Lung (tissue), 12 donors: ENCODE measurements around the gene CAPN9. TPM values are rescaled to one million over a fixed set of nuclear protein-coding genes. Genes with fewer than 3 reads are reported as not detected.

Source experiments
- ATAC-seq: fragments of 200-7000 bp; cut with Tn5 transposase; one replicate; pipeline ENCODE4 v1.9.1; 2020; ENCODE audit warnings: moderate number of reproducible peaks; ENCODE audit not compliant: insufficient read depth, low FRiP score
- DNase-seq, 3 donors: peaks; one replicate each; pipeline ENCODE4 v3.0.0-alpha.2; 2013 to 2017
- H3K27ac ChIP-seq, 2 donors: one replicate each; pipeline ENCODE4 v1.5.1; 2013; ENCODE audit warnings: mild to moderate bottlenecking in 2 of 2, moderate library complexity in 2 of 2, control low read depth in 1 of 2, inconsistent platforms in 1 of 2, low read depth in 1 of 2, low read length in 1 of 2
- H3K27me3 ChIP-seq, 3 donors: one replicate each; pipeline ENCODE4 v1.5.1; 2013; ENCODE audit warnings: low read length in 2 of 3; ENCODE audit not compliant: control insufficient read depth in 3 of 3, insufficient read depth in 3 of 3
- H3K36me3 ChIP-seq, 4 donors: one replicate each; pipeline ENCODE4 v1.5.1; 2013; ENCODE audit warnings: low read length in 4 of 4, mild to moderate bottlenecking in 1 of 4, moderate library complexity in 1 of 4; ENCODE audit not compliant: control insufficient read depth in 4 of 4, insufficient read depth in 4 of 4
- H3K4me1 ChIP-seq, 5 donors: one replicate each; pipeline ENCODE4 v1.5.1; 2013; ENCODE audit warnings: low read length in 5 of 5, mild to moderate bottlenecking in 2 of 5, moderate library complexity in 1 of 5; ENCODE audit not compliant: control insufficient read depth in 5 of 5, insufficient read depth in 5 of 5
- H3K4me3 ChIP-seq: one replicate; pipeline ENCODE4 v1.5.1; 2013; ENCODE audit warnings: mild to moderate bottlenecking, control low read depth, moderate library complexity
- H3K9ac ChIP-seq, 2 donors: one replicate each; pipeline ENCODE4 v1.5.1; 2013; ENCODE audit warnings: low read length in 2 of 2, control low read depth in 1 of 2; ENCODE audit not compliant: insufficient read depth in 1 of 2
- H3K9me3 ChIP-seq, 4 donors: one replicate each; pipeline ENCODE4 v1.5.1; 2013; ENCODE audit warnings: low read length in 3 of 4, mild to moderate bottlenecking in 1 of 4, moderate library complexity in 1 of 4; ENCODE audit not compliant: control insufficient read depth in 4 of 4, insufficient read depth in 3 of 4
- WGBS, 2 donors: extraction: QIAGEN DNeasy Blood & Tissue Kit; methylation state at CpG; one replicate each; pipeline ENCODE4 v1.1.7; 2013; 5-methylcytosine and 5-hydroxymethylcytosine counted together
- polyA plus RNA-seq, 2 donors: library from polyadenylated mRNA; stranded (reverse); fragments of 200-250 nt; gene quantifications; one replicate each; pipeline ENCODE4 v1.2.1, GENCODE V29; 2013
- total RNA-seq, 2 donors: library from RNA; depleted of rRNA in 1 of 2; stranded (reverse); fragments of >200 nt in 1 of 2; gene quantifications; one replicate each; pipeline ENCODE4 v1.2.1, GENCODE V29; 2014 to 2021
- TF ChIP-seq, protein P1 (sequence below): IDR thresholded peaks from 2 replicates; pipeline ENCODE4 v1.5.1; 2012; ENCODE audit warnings: mild to moderate bottlenecking; ENCODE audit errors: control extremely low read depth, extremely low read depth
- donor health status: control.
- donor health status: control.
- donor health status: Bipolar disorder and iron deficiency.
- donor health status: healthy.
- donor health status: DM: yes; HTN: yes; CAD: no.

Gene CAPN9
- total and polyA plus RNA-seq, 4 donors, result 2.2 to 13.2 (median 7.6) TPM

DNA sequence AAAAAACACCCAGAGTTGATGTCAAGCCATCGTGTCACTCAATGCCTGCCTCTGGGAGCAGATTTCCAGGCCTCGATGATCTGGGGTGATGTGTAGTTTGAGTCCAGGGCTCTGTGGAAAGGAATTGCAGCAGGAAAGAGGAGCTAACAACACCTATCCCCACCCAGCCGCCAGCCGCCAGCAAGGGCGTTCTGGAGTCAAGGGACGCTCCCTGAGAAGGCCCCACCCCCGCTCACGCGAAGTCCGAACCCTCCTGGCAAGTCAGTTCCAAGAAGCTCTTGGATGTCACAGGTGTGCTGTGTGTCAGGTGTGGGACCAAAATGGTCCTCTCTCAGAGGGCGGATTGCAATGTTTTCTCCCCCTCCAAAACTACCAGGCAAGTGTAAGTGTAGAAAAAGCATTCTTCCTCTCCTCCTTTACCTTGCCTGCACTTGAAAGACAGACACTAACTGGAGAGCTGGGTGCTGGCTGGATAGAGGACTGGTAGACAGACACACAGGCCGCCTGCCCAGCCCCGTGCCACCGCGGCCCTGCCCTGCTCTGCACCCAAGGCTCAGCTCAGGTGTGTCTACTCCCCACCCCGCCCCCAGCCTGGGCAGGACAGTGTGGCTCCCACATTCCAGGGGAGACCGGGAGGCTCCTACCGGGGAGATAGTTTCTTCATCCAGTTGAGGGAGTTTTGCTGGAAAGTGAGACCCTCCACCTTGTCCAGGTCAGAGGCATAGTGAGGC is 41.7 kb upstream of the CAPN9 start:
- ATAC-seq, result no peak

GRCh38 chr1:230706020-230706699 is 41.0 kb upstream of the CAPN9 start:
- no peaks in the 10 kb centered on the region for H3K9me3 ChIP-seq
- peaks cover 0 to 2% (median 0%) of the 10 kb centered on the region in 4 donors for H3K36me3 ChIP-seq
- DNase-seq (no peak), ATAC-seq (no peak)
- H3K4me1 ChIP-seq, result peaks cover 0 to 7% (median 0%) of the 10 kb centered on the region in 5 donors
- no peak overlapping the region for H3K27ac ChIP-seq
- no peaks in the 10 kb centered on the region for H3K27me3 ChIP-seq
- H3K4me3 ChIP-seq, result no peak overlapping the region
- 86 to 92% methylated on average over 9 of the region's 9 CpGs for WGBS, 2 donors
- TF ChIP-seq, protein P1, sequence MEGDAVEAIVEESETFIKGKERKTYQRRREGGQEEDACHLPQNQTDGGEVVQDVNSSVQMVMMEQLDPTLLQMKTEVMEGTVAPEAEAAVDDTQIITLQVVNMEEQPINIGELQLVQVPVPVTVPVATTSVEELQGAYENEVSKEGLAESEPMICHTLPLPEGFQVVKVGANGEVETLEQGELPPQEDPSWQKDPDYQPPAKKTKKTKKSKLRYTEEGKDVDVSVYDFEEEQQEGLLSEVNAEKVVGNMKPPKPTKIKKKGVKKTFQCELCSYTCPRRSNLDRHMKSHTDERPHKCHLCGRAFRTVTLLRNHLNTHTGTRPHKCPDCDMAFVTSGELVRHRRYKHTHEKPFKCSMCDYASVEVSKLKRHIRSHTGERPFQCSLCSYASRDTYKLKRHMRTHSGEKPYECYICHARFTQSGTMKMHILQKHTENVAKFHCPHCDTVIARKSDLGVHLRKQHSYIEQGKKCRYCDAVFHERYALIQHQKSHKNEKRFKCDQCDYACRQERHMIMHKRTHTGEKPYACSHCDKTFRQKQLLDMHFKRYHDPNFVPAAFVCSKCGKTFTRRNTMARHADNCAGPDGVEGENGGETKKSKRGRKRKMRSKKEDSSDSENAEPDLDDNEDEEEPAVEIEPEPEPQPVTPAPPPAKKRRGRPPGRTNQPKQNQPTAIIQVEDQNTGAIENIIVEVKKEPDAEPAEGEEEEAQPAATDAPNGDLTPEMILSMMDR, result no peak
- H3K9ac ChIP-seq, result no peak overlapping the region

More for the DNA sequence above, 41.7 kb upstream of the CAPN9 start:
- no peak for DNase-seq
- TF ChIP-seq, protein P1, result no peak
- H3K4me1 ChIP-seq, result peaks cover 0 to 7% (median 0%) of the 10 kb centered on the region in 5 donors
- WGBS, 2 donors, result 90 to 93% methylated on average over 18 of the region's 18 CpGs
- no peaks in the 10 kb centered on the region for H3K9me3 ChIP-seq
- no peak overlapping the region for H3K9ac ChIP-seq
- no peak overlapping the region for H3K4me3 ChIP-seq
- peaks cover 0 to 2% (median 0%) of the 10 kb centered on the region in 4 donors for H3K36me3 ChIP-seq
- no peak overlapping the region for H3K27ac ChIP-seq
- no peaks in the 10 kb centered on the region for H3K27me3 ChIP-seq

DNA sequence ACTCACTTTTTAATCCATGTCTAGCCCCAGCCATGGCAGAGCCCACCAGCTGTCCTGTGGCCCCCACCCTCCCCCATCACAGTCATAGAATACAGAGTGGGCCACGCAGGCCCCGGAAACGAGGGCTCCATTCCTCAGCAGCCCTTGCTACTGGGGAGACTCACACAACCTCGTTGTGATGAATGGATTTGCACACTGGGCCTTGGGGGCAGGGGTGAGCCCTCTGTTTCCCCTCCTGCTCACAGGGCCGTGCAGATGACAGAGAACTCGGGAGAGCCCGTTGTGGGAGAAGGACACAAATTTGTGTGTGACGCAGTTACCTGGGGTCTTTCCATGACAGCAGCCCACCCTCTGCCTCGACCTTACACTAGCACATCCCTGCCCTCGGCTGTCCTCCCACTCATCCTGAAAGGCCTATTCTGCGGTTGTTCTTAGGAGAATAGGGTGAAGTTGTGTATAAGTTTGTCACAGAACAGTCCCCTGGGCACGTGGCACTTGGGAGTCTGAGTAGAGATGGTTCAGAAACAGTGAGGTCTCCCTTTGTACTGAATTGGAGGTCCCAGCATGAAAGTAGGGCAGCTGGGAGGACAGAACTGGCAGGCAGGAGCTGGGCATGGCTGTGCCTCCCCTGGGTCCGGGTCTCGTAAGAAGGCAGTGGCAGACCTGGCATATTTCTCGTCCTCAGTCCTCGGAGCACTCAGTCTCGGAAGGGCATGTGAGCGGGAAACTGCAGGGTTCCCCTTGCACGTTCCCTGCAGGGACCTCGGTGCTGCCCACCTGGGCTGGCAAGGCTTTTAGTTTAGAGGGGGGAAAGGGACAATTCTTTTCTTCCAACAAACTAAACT is 40.1 kb upstream of the CAPN9 start:
- no peaks in the 10 kb centered on the region for H3K27me3 ChIP-seq
- no peak overlapping the region for H3K27ac ChIP-seq
- 88 to 92% methylated on average over 20 of the region's 20 CpGs for WGBS, 2 donors
- no peak overlapping the region for H3K4me3 ChIP-seq
- no peak overlapping the region for H3K9ac ChIP-seq
- H3K9me3 ChIP-seq, result no peaks in the 10 kb centered on the region
- peaks cover 0 to 2% (median 0%) of the 10 kb centered on the region in 4 donors for H3K36me3 ChIP-seq
- TF ChIP-seq, protein P1, result no peak
- H3K4me1 ChIP-seq, result peaks cover 0 to 7% (median 0%) of the 10 kb centered on the region in 5 donors
- ATAC-seq (no peak), DNase-seq (no peak)
